Cardiac septum (tissue), 1 donor: ENCODE measurements around the gene LAT. TPM values are rescaled to one million over a fixed set of nuclear protein-coding genes. Genes with fewer than 3 reads are reported as not detected.
"Not testable (repeated sequence)": the region's sequence is repeated elsewhere in the genome, so short reads cannot be mapped to it uniquely, and the experiment has no call there.

Source experiments
- DNase-seq: peaks from one replicate; pipeline ENCODE4 v3.0.0-alpha.2; 2020; ENCODE audit warnings: low spot score
- intact Hi-C: fragments of 100-400 bp; cut with DNase I; formaldehyde crosslinking; loops from one replicate; pipeline ENCODE4 v1.14.0; 2022
- total RNA-seq: library from RNA; stranded (reverse); fragmentation: NEBNext Ultra II Directional; extraction: Animal tissue kit (Norgen Biotek cat#: 25700); gene quantifications from one replicate; pipeline ENCODE4 v1.2.1, GENCODE V29; 2021
- donor health status: DM: no; HTN: no; CAD: no.

Gene LAT
- total RNA-seq, 1 donor from 2014 or later: 2.0 TPM

- intact Hi-C loops: no loop called here
- no peak for DNase-seq
Measured at GRCh38 chr16:28999577-28999976, 14.7 kb downstream of the LAT start.

GRCh38 chr16:29000019-29000418 is 15.2 kb downstream of the LAT start:
- intact Hi-C loops: no loop called here
- DNase-seq: no peak

- intact Hi-C loops: not testable (repeated sequence)
Measured at GRCh38 chr16:29004496-29005139, 19.8 kb downstream of the LAT start.

GRCh38 chr16:29007730-29008593 is 23.1 kb downstream of the LAT start:
- intact Hi-C loops: no loop called here
- DNase-seq: no peak

More at GRCh38 chr16:29004496-29005139, 19.8 kb downstream of the LAT start:
- not testable (repeated sequence) for DNase-seq

- intact Hi-C loops: no loop called here
- no peak for DNase-seq
Measured at GRCh38 chr16:29009050-29009837, 24.4 kb downstream of the LAT start.

GRCh38 chr16:29009838-29010166 is 24.9 kb downstream of the LAT start:
- DNase-seq: no peak

GRCh38 chr16:29011112-29011511 is 26.3 kb downstream of the LAT start:
- intact Hi-C loops: no loop called here
- no peak for DNase-seq

More at GRCh38 chr16:29009838-29010166, 24.9 kb downstream of the LAT start:
- intact Hi-C loops: no loop called here

- no peak for DNase-seq
- intact Hi-C loops: no loop called here
Measured at GRCh38 chr16:29011851-29012250, 27.0 kb downstream of the LAT start.

GRCh38 chr16:29012913-29013553 is 28.2 kb downstream of the LAT start:
- DNase-seq: no peak
- intact Hi-C loops: no loop called here

GRCh38 chr16:29014561-29015069 is 29.8 kb downstream of the LAT start:
- intact Hi-C loops: no loop called here
- no peak for DNase-seq

GRCh38 chr16:29022196-29022595 is 37.3 kb downstream of the LAT start:
- DNase-seq: no peak
- intact Hi-C loops: no loop called here

- peak; percentile 55 for DNase-seq
- intact Hi-C loops: no loop called here
Measured at GRCh38 chr16:29023279-29024277, 38.7 kb downstream of the LAT start.

- peak; percentile 57 for DNase-seq
- intact Hi-C loops: no loop called here
Measured at GRCh38 chr16:29024278-29024677, 39.4 kb downstream of the LAT start.

- DNase-seq: peak; percentile 20
- intact Hi-C loops: no loop called here
Measured at GRCh38 chr16:29025218-29025617, 40.4 kb downstream of the LAT start.

GRCh38 chr16:29025735-29026134 is 40.9 kb downstream of the LAT start:
- peak; percentile 20 for DNase-seq
- intact Hi-C loops: no loop called here

- intact Hi-C loops: no loop called here
Measured at GRCh38 chr16:29028457-29029167, 43.8 kb downstream of the LAT start.

GRCh38 chr16:29029168-29029994 is 44.5 kb downstream of the LAT start:
- intact Hi-C loops: no loop called here
- DNase-seq: peak; percentile 71

More at GRCh38 chr16:29028457-29029167, 43.8 kb downstream of the LAT start:
- DNase-seq: peak; percentile 15
